ENCODE data around the gene TNFRSF21. TPM values are rescaled to one million over a fixed set of nuclear protein-coding genes. Genes with fewer than 3 reads are reported as not detected.

TNFRSF21 gene
- total and polyA plus RNA-seq, 11 donors = 2.7 to 18.1 (median 5.6) TPM

GRCh38 chr6:47351621-47352020 lies 41.9 kb upstream of the TNFRSF21 start:
- TF ChIP-seq POLR2A (IDR thresholded peaks at IDR 0.05) (no peak), CTCF (IDR thresholded peaks at IDR 0.05) (no peak)
- Histone ChIP-seq H3K4me3 (no peak overlapping the region), H3K27ac (no peak overlapping the region), H3K36me3 (no peaks in the 10 kb centered on the region), H3K9me3 (peaks cover 0 to 2% (median 0%) of the 10 kb centered on the region in 12 donors), H3K4me1 (peaks cover 0 to 12% (median 0%) of the 10 kb centered on the region in 12 donors), H3K27me3 (no peaks in the 10 kb centered on the region)
- DNase-seq = no peak
- no peak for ATAC-seq
- intact Hi-C loops (cut with DNase I) = no loop called here

- Histone ChIP-seq H3K4me3 (no peak overlapping the region), H3K9me3 (peaks cover 0 to 2% (median 0%) of the 10 kb centered on the region in 12 donors), H3K4me1 (peaks cover 0 to 12% (median 0%) of the 10 kb centered on the region in 12 donors), H3K27me3 (no peaks in the 10 kb centered on the region), H3K27ac (no peak overlapping the region), H3K36me3 (no peaks in the 10 kb centered on the region)
- no peak for ATAC-seq
- TF ChIP-seq CTCF (IDR thresholded peaks at IDR 0.05) (no peak), POLR2A (IDR thresholded peaks at IDR 0.05) (no peak)
- intact Hi-C loops (cut with DNase I) = no loop called here
- WGBS, 4 donors = 82 to 89% (median 89%) methylated on average over 2 of the region's 2 CpGs
- DNase-seq = no peak
These were observed 40.2 kb upstream of the TNFRSF21 start for GRCh38 chr6:47349931-47350330.

- Histone ChIP-seq H3K27ac (no peak overlapping the region), H3K36me3 (no peaks in the 10 kb centered on the region), H3K4me3 (no peak overlapping the region), H3K9me3 (peaks cover 0 to 2% (median 0%) of the 10 kb centered on the region in 12 donors), H3K27me3 (no peaks in the 10 kb centered on the region), H3K4me1 (peaks cover 0 to 8% (median 0%) of the 10 kb centered on the region in 12 donors)
- ATAC-seq (no peak), DNase-seq (no peak)
- 80 to 84% (median 84%) methylated on average over 5 of the region's 5 CpGs for WGBS, 4 donors
- intact Hi-C loops (cut with DNase I) = no loop called here
- TF ChIP-seq POLR2A (IDR thresholded peaks at IDR 0.05) (no peak), CTCF (IDR thresholded peaks at IDR 0.05) (no peak)
These were observed 38.7 kb upstream of the TNFRSF21 start for GRCh38 chr6:47348316-47348863.

- ATAC-seq (no peak), DNase-seq (no peak)
- TF ChIP-seq POLR2A (IDR thresholded peaks at IDR 0.05) = no peak
- no peak for TF ChIP-seq CTCF (IDR thresholded peaks at IDR 0.05)
- Histone ChIP-seq H3K4me3 (no peak overlapping the region), H3K27me3 (no peaks in the 10 kb centered on the region), H3K9me3 (no peaks in the 10 kb centered on the region), H3K4me1 (no peaks in the 10 kb centered on the region), H3K27ac (no peak overlapping the region), H3K36me3 (no peaks in the 10 kb centered on the region)
- 82 to 96% (median 89%) methylated on average over 4 of the region's 4 CpGs for WGBS, 4 donors
- intact Hi-C loops (cut with DNase I) = no loop called here
These were observed 36.1 kb upstream of the TNFRSF21 start for GRCh38 chr6:47345761-47346160.

Measured in heart left ventricle (tissue), 16 donors.